ENCODE data around the gene TGM2. TPM values are rescaled to one million over a fixed set of nuclear protein-coding genes. Genes with fewer than 3 reads are reported as not detected.

Gene TGM2
- total and polyA plus RNA-seq, 9 of the 15 experiments (the other 6 are each of a cell fraction or from before 2014, with no cell fraction given) = 5.5 to 78.5 (median 37.6) TPM

GRCh38 chr20:38114353-38114791 is 50.7 kb downstream of the TGM2 start (continued):
- TF ChIP-seq, protein P1, sequence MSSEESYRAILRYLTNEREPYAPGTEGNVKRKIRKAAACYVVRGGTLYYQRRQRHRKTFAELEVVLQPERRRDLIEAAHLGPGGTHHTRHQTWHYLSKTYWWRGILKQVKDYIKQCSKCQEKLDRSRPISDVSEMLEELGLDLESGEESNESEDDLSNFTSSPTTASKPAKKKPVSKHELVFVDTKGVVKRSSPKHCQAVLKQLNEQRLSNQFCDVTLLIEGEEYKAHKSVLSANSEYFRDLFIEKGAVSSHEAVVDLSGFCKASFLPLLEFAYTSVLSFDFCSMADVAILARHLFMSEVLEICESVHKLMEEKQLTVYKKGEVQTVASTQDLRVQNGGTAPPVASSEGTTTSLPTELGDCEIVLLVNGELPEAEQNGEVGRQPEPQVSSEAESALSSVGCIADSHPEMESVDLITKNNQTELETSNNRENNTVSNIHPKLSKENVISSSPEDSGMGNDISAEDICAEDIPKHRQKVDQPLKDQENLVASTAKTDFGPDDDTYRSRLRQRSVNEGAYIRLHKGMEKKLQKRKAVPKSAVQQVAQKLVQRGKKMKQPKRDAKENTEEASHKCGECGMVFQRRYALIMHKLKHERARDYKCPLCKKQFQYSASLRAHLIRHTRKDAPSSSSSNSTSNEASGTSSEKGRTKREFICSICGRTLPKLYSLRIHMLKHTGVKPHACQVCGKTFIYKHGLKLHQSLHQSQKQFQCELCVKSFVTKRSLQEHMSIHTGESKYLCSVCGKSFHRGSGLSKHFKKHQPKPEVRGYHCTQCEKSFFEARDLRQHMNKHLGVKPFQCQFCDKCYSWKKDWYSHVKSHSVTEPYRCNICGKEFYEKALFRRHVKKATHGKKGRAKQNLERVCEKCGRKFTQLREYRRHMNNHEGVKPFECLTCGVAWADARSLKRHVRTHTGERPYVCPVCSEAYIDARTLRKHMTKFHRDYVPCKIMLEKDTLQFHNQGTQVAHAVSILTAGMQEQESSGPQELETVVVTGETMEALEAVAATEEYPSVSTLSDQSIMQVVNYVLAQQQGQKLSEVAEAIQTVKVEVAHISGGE (CRISPR knock-in tag; IDR thresholded peaks at IDR 0.05) = no peak
- TF ChIP-seq, protein P2, sequence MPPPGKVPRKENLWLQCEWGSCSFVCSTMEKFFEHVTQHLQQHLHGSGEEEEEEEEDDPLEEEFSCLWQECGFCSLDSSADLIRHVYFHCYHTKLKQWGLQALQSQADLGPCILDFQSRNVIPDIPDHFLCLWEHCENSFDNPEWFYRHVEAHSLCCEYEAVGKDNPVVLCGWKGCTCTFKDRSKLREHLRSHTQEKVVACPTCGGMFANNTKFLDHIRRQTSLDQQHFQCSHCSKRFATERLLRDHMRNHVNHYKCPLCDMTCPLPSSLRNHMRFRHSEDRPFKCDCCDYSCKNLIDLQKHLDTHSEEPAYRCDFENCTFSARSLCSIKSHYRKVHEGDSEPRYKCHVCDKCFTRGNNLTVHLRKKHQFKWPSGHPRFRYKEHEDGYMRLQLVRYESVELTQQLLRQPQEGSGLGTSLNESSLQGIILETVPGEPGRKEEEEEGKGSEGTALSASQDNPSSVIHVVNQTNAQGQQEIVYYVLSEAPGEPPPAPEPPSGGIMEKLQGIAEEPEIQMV (tag; conservative IDR thresholded peaks at IDR 0.05; ENCODE audit: low read depth) = no peak
- TF ChIP-seq ZNF133 (CRISPR knock-in tag; IDR thresholded peaks at IDR 0.05) (no peak), CCAR2 (IDR thresholded peaks at IDR 0.05; ENCODE audit: low read depth, low read length) (no peak), ARNT (IDR thresholded peaks at IDR 0.05) (no peak), RCOR1 (IDR thresholded peaks at IDR 0.05; ENCODE audit: borderline replicate concordance in 1 of 2, low read depth in 2 of 2, low read length in 2 of 2) (peak; percentile 35 to 89; a peak in 3 of 4 replicates), MEIS2 (IDR thresholded peaks at IDR 0.05; ENCODE audit: partially characterized antibody) (peak; percentile 65), TCF7 (IDR thresholded peaks at IDR 0.05; ENCODE audit: borderline replicate concordance) (no peak), ZBTB7A (IDR thresholded peaks at IDR 0.05; ENCODE audit: borderline replicate concordance, control insufficient read depth, low read depth, low read length) (no peak), FOXJ2 (tag; IDR thresholded peaks at IDR 0.05) (no peak), CHD1 (IDR thresholded peaks at IDR 0.05; ENCODE audit: low read length) (no peak), MEF2D (tag; conservative IDR thresholded peaks at IDR 0.05; ENCODE audit: low read depth) (no peak), ZFP36 (IDR thresholded peaks at IDR 0.05; ENCODE audit: low read depth, low read length, partially characterized antibody) (no peak), EHMT2 (IDR thresholded peaks at IDR 0.05) (0 out of 2 replicates have a peak, but pooled peaks have one; percentile 31), DEAF1 (CRISPR knock-in tag; IDR thresholded peaks at IDR 0.05) (no peak)
- TF ChIP-seq, protein P3, sequence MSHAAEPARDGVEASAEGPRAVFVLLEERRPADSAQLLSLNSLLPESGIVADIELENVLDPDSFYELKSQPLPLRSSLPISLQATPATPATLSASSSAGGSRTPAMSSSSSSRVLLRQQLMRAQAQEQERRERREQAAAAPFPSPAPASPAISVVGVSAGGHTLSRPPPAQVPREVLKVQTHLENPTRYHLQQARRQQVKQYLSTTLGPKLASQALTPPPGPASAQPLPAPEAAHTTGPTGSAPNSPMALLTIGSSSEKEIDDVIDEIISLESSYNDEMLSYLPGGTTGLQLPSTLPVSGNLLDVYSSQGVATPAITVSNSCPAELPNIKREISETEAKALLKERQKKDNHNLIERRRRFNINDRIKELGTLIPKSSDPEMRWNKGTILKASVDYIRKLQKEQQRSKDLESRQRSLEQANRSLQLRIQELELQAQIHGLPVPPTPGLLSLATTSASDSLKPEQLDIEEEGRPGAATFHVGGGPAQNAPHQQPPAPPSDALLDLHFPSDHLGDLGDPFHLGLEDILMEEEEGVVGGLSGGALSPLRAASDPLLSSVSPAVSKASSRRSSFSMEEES (CRISPR knock-in tag; IDR thresholded peaks at IDR 0.05) = no peak
